B cell (primary cell): Measurements from ENCODE around the gene UTP25. TPM values are rescaled to one million over a fixed set of nuclear protein-coding genes. Genes with fewer than 3 reads are reported as not detected.

Experiments
- ATAC-seq: fragments of 200-7000 bp; cut with Tn5 transposase; one replicate; pipeline ENCODE4 v1.10.0; 2021; ENCODE audit warnings: low read depth, mild to moderate bottlenecking, moderate number of reproducible peaks, moderate library complexity
- CTCF ChIA-PET: fragments of 350-600 bp; sonication (Branson Sonifier 250); formaldehyde crosslinking; loops from one replicate; lab custom pipeline; 2021; ENCODE audit warnings: antibody characterized with exemption, inconsistent platforms; lab: Charles Lee
- POLR2A ChIA-PET: fragments of 350-600 bp; sonication (Branson Sonifier 250); formaldehyde crosslinking; loops from one replicate; lab custom pipeline; 2021; ENCODE audit warnings: antibody characterized with exemption; lab: Charles Lee
- DNase-seq: peaks from one replicate; pipeline ENCODE4 v3.0.0; 2013
- H2AFZ ChIP-seq: 2 replicates; pipeline ENCODE4 v1.6.1; 2012; ENCODE audit warnings: mild to moderate bottlenecking, low read depth, low read length; ENCODE audit not compliant: insufficient read depth, poor library complexity, severe bottlenecking
- H3K27ac ChIP-seq, 2 donors: 1 replicate in 1 of 2; 2 replicates in 1 of 2; pipeline ENCODE4 v1.5.1; 2012 to 2013; ENCODE audit warnings: low read length in 2 of 2, mild to moderate bottlenecking in 2 of 2, moderate library complexity in 1 of 2
- H3K27me3 ChIP-seq, 4 experiments: fragments of 200-600 bp in 1 of 4; sonication (generic) in 1 of 4; replicated peaks in 1 of 4; 1 replicate in 2 of 4; 2 replicates in 2 of 4; pipeline versions ENCODE4 v1.6.1 to v1.7.0; 2013 to 2016; ENCODE audit warnings: low read length in 3 of 4, mild to moderate bottlenecking in 2 of 4, mixed read lengths in 1 of 4, moderate library complexity in 1 of 4; ENCODE audit not compliant: insufficient read depth in 4 of 4, control insufficient read depth in 3 of 4; ENCODE audit errors: control extremely low read depth in 1 of 4
- H3K36me3 ChIP-seq, 2 experiments: replicated peaks in 1 of 2; 1 replicate in 1 of 2; 2 replicates in 1 of 2; pipeline versions ENCODE4 v1.6.1 to v1.7.1; 2013; ENCODE audit warnings: low read length in 1 of 2; ENCODE audit not compliant: insufficient read depth in 2 of 2, control insufficient read depth in 1 of 2; ENCODE audit errors: control extremely low read depth in 1 of 2, extremely low read depth in 1 of 2
- H3K4me1 ChIP-seq, 2 donors: fragments of 200-600 bp in 1 of 2; sonication (generic) in 1 of 2; 1 replicate in 1 of 2; 2 replicates in 1 of 2; pipeline versions ENCODE4 v1.5.1 to v1.6.1; 2013 to 2017; ENCODE audit warnings: low read length in 2 of 2; ENCODE audit not compliant: control insufficient read depth in 2 of 2, insufficient read depth in 2 of 2
- H3K4me2 ChIP-seq: replicated peaks from 2 replicates; pipeline ENCODE3; 2012; ENCODE audit warnings: mild to moderate bottlenecking, low read depth, low read length; ENCODE audit not compliant: poor library complexity, severe bottlenecking
- H3K4me3 ChIP-seq, 5 experiments: fragments of 200-600 bp in 1 of 5; sonication (generic) in 1 of 5; 1 replicate in 3 of 5; 2 replicates in 2 of 5; pipeline versions ENCODE4 v1.5.1 to v1.7.0; 2011 to 2016; ENCODE audit warnings: low read length in 4 of 5, mild to moderate bottlenecking in 4 of 5, low read depth in 2 of 5, control low read depth in 1 of 5, moderate library complexity in 1 of 5; ENCODE audit not compliant: insufficient read depth in 1 of 5; ENCODE audit errors: control extremely low read depth in 1 of 5, extremely low read depth in 1 of 5
- H3K79me2 ChIP-seq: fragments of 200-600 bp; sonication (generic); one replicate; pipeline ENCODE4 v1.6.0; 2016; ENCODE audit warnings: low read length; ENCODE audit not compliant: control insufficient read depth, insufficient read depth
- H3K9ac ChIP-seq: fragments of 200-600 bp; sonication (generic); 2 replicates; pipeline ENCODE4 v1.6.1; 2017; ENCODE audit warnings: mild to moderate bottlenecking, low read length, moderate library complexity
- H3K9me3 ChIP-seq, 3 donors: one replicate each; pipeline versions ENCODE4 v1.6.1 to v1.7.1; 2013; ENCODE audit warnings: low read length in 2 of 3; ENCODE audit not compliant: control insufficient read depth in 2 of 3, insufficient read depth in 1 of 3; ENCODE audit errors: control extremely low read depth in 1 of 3
- H4K20me1 ChIP-seq: 2 replicates; pipeline ENCODE4 v1.6.0; 2012; ENCODE audit warnings: mild to moderate bottlenecking, low read length; ENCODE audit not compliant: insufficient read depth, control insufficient read depth, poor library complexity, severe bottlenecking
- H3K27ac Mint-ChIP-seq: one replicate; pipeline ENCODE4 v1.8.0; 2021; ENCODE audit warnings: mixed read lengths
- H3K27me3 Mint-ChIP-seq: one replicate; pipeline ENCODE4 v1.8.0; 2021; ENCODE audit warnings: mixed read lengths
- H3K4me1 Mint-ChIP-seq: one replicate; pipeline ENCODE4 v1.8.0; 2021; ENCODE audit warnings: mixed read lengths
- H3K4me3 Mint-ChIP-seq: one replicate; pipeline ENCODE4 v1.8.0; 2021; ENCODE audit warnings: mixed read lengths
- H3K9me3 Mint-ChIP-seq: one replicate; pipeline ENCODE4 v1.8.0; 2022; ENCODE audit warnings: mixed read lengths; ENCODE audit not compliant: insufficient read depth
- EZH2 ChIP-seq: IDR thresholded peaks from 2 replicates; pipeline ENCODE4 v1.6.1; 2012; ENCODE audit warnings: borderline replicate concordance, low read depth, mild to moderate bottlenecking, moderate library complexity, low read length; ENCODE audit not compliant: insufficient read depth, poor library complexity, severe bottlenecking
- WGBS: methylation state at CpG from one replicate; pipeline ENCODE4 v1.1.5; 2013; ENCODE audit warnings: missing lambda C conversion rate; ENCODE audit not compliant: insufficient coverage; 5-methylcytosine and 5-hydroxymethylcytosine counted together
- intact Hi-C: fragments of 100-400 bp; cut with micrococcal nuclease; formaldehyde crosslinking; loops from one replicate; pipeline ENCODE4 v1.10.0; 2022
- polyA plus RNA-seq: library from polyadenylated mRNA; depleted of rRNA; stranded (reverse); fragments of >200 nt; gene quantifications from 2 replicates; pipeline ENCODE4 v1.2.3, GENCODE V29; 2012
- total RNA-seq, 2 donors: library from RNA; stranded (reverse); fragments of 120-200 nt in 1 of 2; gene quantifications; 1 replicate in 1 of 2; 2 replicates in 1 of 2; pipeline versions ENCODE4 v1.2.3 to v1.2.4, GENCODE V29; 2013 to 2022
- TF ChIP-seq, protein P1 (sequence below): fragments of 200-600 bp; IDR thresholded peaks from one replicate; pipeline ENCODE4 v1.8.0; 2022; ENCODE audit warnings: antibody characterized with exemption, mild to moderate bottlenecking

The UTP25 gene
- total and polyA plus RNA-seq, 2 donors (not counting 1 experiment from before 2014, with no cell fraction given), result 6.2 to 16.6 TPM

DNA sequence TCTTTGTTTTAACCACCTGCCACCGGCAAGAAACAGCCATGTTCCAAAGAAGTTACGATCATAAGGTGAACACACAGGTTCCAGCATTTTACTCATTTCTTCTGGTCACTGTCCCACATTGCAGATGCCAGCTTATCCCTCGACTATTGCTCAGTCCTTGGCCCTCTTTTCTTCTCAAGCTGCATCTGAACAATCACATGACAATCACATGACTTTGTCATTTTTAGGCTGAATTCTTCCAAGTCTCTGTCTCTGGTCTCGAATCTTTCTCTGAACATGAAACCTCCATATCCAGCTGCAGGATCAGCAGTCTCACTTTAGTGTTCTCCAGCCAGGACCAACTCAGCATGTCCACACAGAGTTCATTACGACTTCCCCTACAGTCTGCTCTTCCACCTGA, 53.8 kb downstream of the UTP25 start:
- Histone ChIP-seq H3K4me2 (no peak overlapping the region), H3K79me2 (no peaks in the 10 kb centered on the region), H3K27ac (no peak overlapping the region), H3K4me1 (no peaks in the 10 kb centered on the region), H3K36me3 (no peaks in the 10 kb centered on the region), H4K20me1 (no peaks in the 10 kb centered on the region), H3K4me3 (no peak overlapping the region), H3K9me3 (no peaks in the 10 kb centered on the region), H2AFZ (no peak overlapping the region), H3K9ac (no peak overlapping the region), H3K27me3 (peaks cover 0 to 8% (median 4%) of the 10 kb centered on the region in 4 experiments)
- no peaks in the 10 kb centered on the region for H3K4me1 Mint-ChIP-seq
- no peak for DNase-seq
- intact Hi-C loops, result no loop called here
- ChIA-PET POLR2A (no interaction called here), CTCF (interaction anchor here (1.0 kb wide), 1 partner anchor 21 kb away, joined by 4 read pairs; no protein-coding TSS in a partner anchor)
- WGBS, result 92% methylated on average over 5 of the region's 5 CpGs
- no peak for TF ChIP-seq EZH2
- H3K4me3 Mint-ChIP-seq, result no peak overlapping the region
- H3K9me3 Mint-ChIP-seq, result no peaks in the 10 kb centered on the region
- no peak for ATAC-seq
- peaks cover 30% of the 10 kb centered on the region for H3K27me3 Mint-ChIP-seq
- no peak overlapping the region for H3K27ac Mint-ChIP-seq

DNA sequence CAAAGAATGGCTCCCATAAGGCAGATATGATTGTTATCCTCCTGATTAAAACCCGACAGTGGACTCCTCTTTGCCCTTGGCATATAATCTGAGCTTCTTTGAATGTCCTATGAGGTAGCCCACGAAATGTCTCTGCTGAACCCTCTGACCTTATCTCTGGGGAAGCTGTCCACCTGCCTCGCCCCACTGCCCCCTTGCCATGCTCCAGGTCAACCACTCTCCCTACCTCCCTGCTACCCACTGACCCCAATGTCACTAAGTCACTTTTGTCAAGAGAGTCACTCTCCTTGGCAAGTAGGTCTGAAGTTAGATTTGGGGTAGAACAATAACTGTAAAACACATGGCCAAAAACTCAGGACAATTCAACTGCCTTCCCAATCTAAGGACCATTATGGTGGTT, 54.5 kb downstream of the UTP25 start:
- Histone ChIP-seq H2AFZ (no peak overlapping the region), H3K4me3 (no peak overlapping the region), H3K9me3 (no peaks in the 10 kb centered on the region), H3K4me1 (no peaks in the 10 kb centered on the region), H3K9ac (no peak overlapping the region), H3K79me2 (no peaks in the 10 kb centered on the region), H3K27me3 (peaks cover 0 to 8% (median 3%) of the 10 kb centered on the region in 4 experiments), H3K4me2 (no peak overlapping the region), H3K27ac (no peak overlapping the region), H3K36me3 (no peaks in the 10 kb centered on the region), H4K20me1 (no peaks in the 10 kb centered on the region)
- intact Hi-C loops, result no loop called here
- H3K27me3 Mint-ChIP-seq, result peaks cover 37% of the 10 kb centered on the region
- 85% methylated on average over 3 of the region's 3 CpGs for WGBS
- no peak overlapping the region for H3K27ac Mint-ChIP-seq
- H3K4me1 Mint-ChIP-seq, result no peaks in the 10 kb centered on the region
- H3K9me3 Mint-ChIP-seq, result no peaks in the 10 kb centered on the region
- ATAC-seq (no peak), DNase-seq (no peak)
- H3K4me3 Mint-ChIP-seq, result no peak overlapping the region
- no peak for TF ChIP-seq EZH2
- TF ChIP-seq, protein P1, sequence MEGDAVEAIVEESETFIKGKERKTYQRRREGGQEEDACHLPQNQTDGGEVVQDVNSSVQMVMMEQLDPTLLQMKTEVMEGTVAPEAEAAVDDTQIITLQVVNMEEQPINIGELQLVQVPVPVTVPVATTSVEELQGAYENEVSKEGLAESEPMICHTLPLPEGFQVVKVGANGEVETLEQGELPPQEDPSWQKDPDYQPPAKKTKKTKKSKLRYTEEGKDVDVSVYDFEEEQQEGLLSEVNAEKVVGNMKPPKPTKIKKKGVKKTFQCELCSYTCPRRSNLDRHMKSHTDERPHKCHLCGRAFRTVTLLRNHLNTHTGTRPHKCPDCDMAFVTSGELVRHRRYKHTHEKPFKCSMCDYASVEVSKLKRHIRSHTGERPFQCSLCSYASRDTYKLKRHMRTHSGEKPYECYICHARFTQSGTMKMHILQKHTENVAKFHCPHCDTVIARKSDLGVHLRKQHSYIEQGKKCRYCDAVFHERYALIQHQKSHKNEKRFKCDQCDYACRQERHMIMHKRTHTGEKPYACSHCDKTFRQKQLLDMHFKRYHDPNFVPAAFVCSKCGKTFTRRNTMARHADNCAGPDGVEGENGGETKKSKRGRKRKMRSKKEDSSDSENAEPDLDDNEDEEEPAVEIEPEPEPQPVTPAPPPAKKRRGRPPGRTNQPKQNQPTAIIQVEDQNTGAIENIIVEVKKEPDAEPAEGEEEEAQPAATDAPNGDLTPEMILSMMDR, result no peak
- ChIA-PET POLR2A (no interaction called here), CTCF (no interaction called here)
